H1 (cell line): ENCODE results near the gene ADCK1. TPM values are rescaled to one million over a fixed set of nuclear protein-coding genes. Genes with fewer than 3 reads are reported as not detected.
"Not testable (repeated sequence)": the region's sequence is repeated elsewhere in the genome, so short reads cannot be mapped to it uniquely, and the experiment has no call there.

Experiments
- CTCF ChIA-PET: fragments of 300-600 bp; sonication (Branson Sonifier 250); formaldehyde crosslinking; loops from one replicate; lab custom pipeline; 2021; ENCODE audit not compliant: partially characterized antibody; lab: Charles Lee
- POLR2A ChIA-PET: fragments of 300-600 bp; sonication (Branson Sonifier 250); formaldehyde crosslinking; loops from one replicate; lab custom pipeline; 2021; ENCODE audit warnings: inconsistent platforms; ENCODE audit not compliant: partially characterized antibody; lab: Charles Lee
- DNase-seq, 2 experiments: peaks; one replicate each; pipeline versions ENCODE4 v3.0.0 to v3.0.0-alpha.2; 2010 to 2022; ENCODE audit warnings: low spot score in 2 of 2, low read depth in 1 of 2, mixed read lengths in 1 of 2
- FAIRE-seq: peaks from 2 replicates; lab custom pipeline; 2011; peaks lifted over from hg19 to GRCh38; lab: Jason Lieb, UNC
- H2AFZ ChIP-seq: 2 replicates; pipeline ENCODE4 v1.8.1; 2012; ENCODE audit warnings: low read length, inconsistent platforms
- H2AK5ac ChIP-seq: 2 replicates; pipeline ENCODE4 v1.6.1; 2013; ENCODE audit warnings: low read depth, low read length
- H2BK120ac ChIP-seq: replicated peaks from 2 replicates; pipeline ENCODE3; 2013; ENCODE audit warnings: low read depth, low read length, inconsistent platforms
- H2BK12ac ChIP-seq: 2 replicates; pipeline ENCODE4 v1.6.1; 2013; ENCODE audit warnings: low read depth, low read length
- H2BK15ac ChIP-seq: 2 replicates; pipeline ENCODE4 v1.6.1; 2013; ENCODE audit warnings: low read length
- H2BK20ac ChIP-seq: 2 replicates; pipeline ENCODE4 v1.6.1; 2013; ENCODE audit warnings: low read length
- H2BK5ac ChIP-seq: 2 replicates; pipeline ENCODE4 v1.6.1; 2013; ENCODE audit warnings: low read depth, low read length
- H3K14ac ChIP-seq: 2 replicates; pipeline ENCODE4 v1.6.1; 2013; ENCODE audit warnings: inconsistent platforms; ENCODE audit not compliant: insufficient read length
- H3K18ac ChIP-seq: 2 replicates; pipeline ENCODE4 v1.6.1; 2013; ENCODE audit warnings: low read length; ENCODE audit errors: extremely low read depth
- H3K23ac ChIP-seq: 2 replicates; pipeline ENCODE4 v1.6.1; 2013; ENCODE audit warnings: inconsistent platforms; ENCODE audit not compliant: insufficient read length
- H3K23me2 ChIP-seq: 2 replicates; pipeline ENCODE4 v1.6.1; 2013; ENCODE audit warnings: low read depth, low read length
- H3K27ac ChIP-seq: 2 replicates; pipeline ENCODE4 v1.6.1; 2011; ENCODE audit warnings: low read depth, low read length, inconsistent platforms
- H3K27me3 ChIP-seq, 4 experiments: replicated peaks in 1 of 4; 1 replicate in 1 of 4; 2 replicates in 3 of 4; pipeline versions ENCODE4 v1.6.1 to v1.8.1; 2011 to 2013; ENCODE audit warnings: low read length in 3 of 4, mild to moderate bottlenecking in 3 of 4, inconsistent platforms in 2 of 4, mixed read lengths in 2 of 4, moderate library complexity in 1 of 4; ENCODE audit not compliant: control insufficient read depth in 3 of 4, insufficient read depth in 3 of 4; ENCODE audit errors: extremely low read depth in 1 of 4
- H3K36me3 ChIP-seq, 4 experiments: 2 replicates each; pipeline versions ENCODE4 v1.6.1 to v1.8.1; 2011 to 2013; ENCODE audit warnings: mild to moderate bottlenecking in 4 of 4, low read length in 3 of 4, moderate library complexity in 2 of 4, control low read depth in 1 of 4, inconsistent platforms in 1 of 4; ENCODE audit not compliant: insufficient read depth in 4 of 4, control insufficient read depth in 2 of 4
- H3K4ac ChIP-seq: replicated peaks from 2 replicates; pipeline ENCODE3; 2013; ENCODE audit warnings: low read length, low read depth, mixed read lengths, inconsistent platforms; ENCODE audit not compliant: insufficient read length
- H3K4me1 ChIP-seq, 4 experiments: replicated peaks in 1 of 4; 1 replicate in 1 of 4; 2 replicates in 3 of 4; pipeline versions ENCODE4 v1.6.1 to v1.8.1; 2011 to 2013; ENCODE audit warnings: low read length in 3 of 4, inconsistent platforms in 2 of 4, mixed read lengths in 1 of 4; ENCODE audit not compliant: insufficient read depth in 4 of 4, control insufficient read depth in 3 of 4
- H3K4me2 ChIP-seq, 2 experiments: 2 replicates each; pipeline versions ENCODE4 v1.6.1 to v1.8.1; 2011 to 2013; ENCODE audit warnings: low read depth in 2 of 2, low read length in 2 of 2, control low read depth in 1 of 2, inconsistent platforms in 1 of 2, mild to moderate bottlenecking in 1 of 2; ENCODE audit not compliant: insufficient read depth in 1 of 2
- H3K4me3 ChIP-seq, 4 experiments: fragments of 200-600, 300-600 bp in 1 of 4; sonication (generic), shearing (Covaris generic), sonication (Bioruptor Twin) in 1 of 4; 2 replicates each; pipeline versions ENCODE4 v1.5.1 to v1.8.1; 2011 to 2016; ENCODE audit warnings: low read length in 4 of 4, low read depth in 3 of 4, control low read depth in 2 of 4, inconsistent platforms in 2 of 4, mild to moderate bottlenecking in 2 of 4, mixed read lengths in 1 of 4, moderate library complexity in 1 of 4; ENCODE audit not compliant: insufficient read depth in 2 of 4; ENCODE audit errors: extremely low read depth in 1 of 4
- H3K56ac ChIP-seq: replicated peaks from 2 replicates; pipeline ENCODE3; 2013; ENCODE audit warnings: low read depth, mild to moderate bottlenecking, mixed read lengths, low read length, inconsistent platforms; ENCODE audit not compliant: insufficient read length
- H3K79me1 ChIP-seq: 2 replicates; pipeline ENCODE4 v1.6.1; 2013; ENCODE audit warnings: low read depth, low read length, control low read depth
- H3K79me2 ChIP-seq, 2 experiments: 2 replicates each; pipeline versions ENCODE4 v1.6.1 to v1.8.1; 2012 to 2013; ENCODE audit warnings: low read length in 2 of 2, mild to moderate bottlenecking in 2 of 2, inconsistent platforms in 1 of 2; ENCODE audit not compliant: insufficient read depth in 2 of 2, control insufficient read depth in 1 of 2
- H3K9ac ChIP-seq, 4 experiments: replicated peaks in 1 of 4; 1 replicate in 1 of 4; 2 replicates in 3 of 4; pipeline versions ENCODE4 v1.6.1 to v1.8.1; 2011 to 2013; ENCODE audit warnings: low read depth in 3 of 4, low read length in 3 of 4, control low read depth in 2 of 4, mild to moderate bottlenecking in 2 of 4, moderate library complexity in 2 of 4, inconsistent platforms in 1 of 4; ENCODE audit errors: extremely low read depth in 1 of 4
- H3K9me3 ChIP-seq, 2 experiments: 2 replicates each; pipeline versions ENCODE4 v1.6.1 to v1.8.1; 2012 to 2013; ENCODE audit warnings: mild to moderate bottlenecking in 2 of 2, moderate library complexity in 2 of 2, control low read depth in 1 of 2, inconsistent platforms in 1 of 2, low read depth in 1 of 2, low read length in 1 of 2, mixed read lengths in 1 of 2; ENCODE audit not compliant: insufficient read depth in 2 of 2
- H4K20me1 ChIP-seq, 2 experiments: replicated peaks in 1 of 2; 2 replicates each; pipeline versions ENCODE3 to v1.8.1; 2011 to 2013; ENCODE audit warnings: inconsistent platforms in 2 of 2, low read length in 2 of 2, mild to moderate bottlenecking in 1 of 2; ENCODE audit not compliant: insufficient read depth in 2 of 2, control insufficient read depth in 1 of 2
- H4K5ac ChIP-seq: 2 replicates; pipeline ENCODE4 v1.6.1; 2013; ENCODE audit warnings: low read length, low read depth, mixed read lengths, inconsistent platforms; ENCODE audit not compliant: insufficient read length
- H4K8ac ChIP-seq: 2 replicates; pipeline ENCODE4 v1.8.0; 2013; ENCODE audit warnings: mild to moderate bottlenecking, moderate library complexity, low read length, inconsistent platforms; ENCODE audit not compliant: insufficient read depth; ENCODE audit errors: extremely low read depth
- H4K91ac ChIP-seq: replicated peaks from 2 replicates; pipeline ENCODE3; 2013; ENCODE audit warnings: low read length, mixed read lengths, inconsistent platforms; ENCODE audit not compliant: insufficient read length
- WGBS, 2 experiments: shearing (Covaris generic) in 1 of 2; methylation state at CpG; one replicate each; pipeline versions ENCODE4 v1.1.6 to v1.1.7; 2013 to 2015; ENCODE audit warnings: low lambda C conversion rate in 2 of 2, mixed read lengths in 2 of 2, inconsistent platforms in 1 of 2, low coverage in 1 of 2, missing lambda C conversion rate in 1 of 2; ENCODE audit not compliant: insufficient replicate concordance in 2 of 2, insufficient coverage in 1 of 2, insufficient read length in 1 of 2; ENCODE audit errors: extremely low coverage in 1 of 2, missing lambda C conversion rate in 1 of 2; 5-methylcytosine and 5-hydroxymethylcytosine counted together
- polyA plus RNA-seq, 7 experiments: library from polyadenylated mRNA; depleted of rRNA in 3 of 7; stranded (reverse) in 5 of 7; unstranded in 2 of 7; fragments of >200 nt in 5 of 7; fragments of 200-250 nt in 2 of 7; gene quantifications; 1 replicate in 5 of 7; 2 replicates in 1 of 7; 4 replicates in 1 of 7; pipeline versions ENCODE4 v1.2.1 to v1.2.3, GENCODE V29; 2011 to 2013; ENCODE audit warnings: missing spikeins in 2 of 7, mixed read lengths in 2 of 7
- total RNA-seq: library from RNA; stranded (reverse); fragmentation: NEBNext Ultra II Directional; extraction: Animal tissue kit (Norgen Biotek cat#: 25700); gene quantifications from 2 replicates; pipeline ENCODE4 v1.2.1, GENCODE V29; 2021

The ADCK1 gene
- total and polyA plus RNA-seq, 2 of the 8 experiments (the other 6 are each of a cell fraction or from before 2014, with no cell fraction given), result 11.0 to 16.8 TPM

- H3K23me2 ChIP-seq, H3K27ac ChIP-seq, H3K4me1 ChIP-seq, H3K36me3 ChIP-seq, H4K5ac ChIP-seq, H2BK5ac ChIP-seq, H3K4me2 ChIP-seq, H3K9me3 ChIP-seq, H3K14ac ChIP-seq, H3K4ac ChIP-seq, H3K18ac ChIP-seq, H3K27me3 ChIP-seq, H3K79me1 ChIP-seq, H2AFZ ChIP-seq, H3K23ac ChIP-seq, H2BK120ac ChIP-seq, H3K4me3 ChIP-seq, H2BK15ac ChIP-seq, POLR2A ChIA-PET, H4K20me1 ChIP-seq, H2BK12ac ChIP-seq, H2BK20ac ChIP-seq, H4K8ac ChIP-seq, H2AK5ac ChIP-seq, H3K56ac ChIP-seq, DNase-seq, H4K91ac ChIP-seq, H3K79me2 ChIP-seq, H3K9ac ChIP-seq, FAIRE-seq: not testable (repeated sequence)
- CTCF ChIA-PET, result interaction anchor here (1.9 to 2.4 kb wide), 2 partner anchors 11 to 32 kb away, joined by 5 to 8 read pairs; partner anchors contain the start of gene SNW1
- WGBS, 2 experiments, result 94% methylated on average over 3 of the region's 3 CpGs; no CpG with 5 or more reads in 1 of the 2 experiments
Observed at GRCh38 chr14:77793255-77793654, 6.7 kb upstream of the ADCK1 start.
